ENCODE measurements around the gene C8G. TPM values are rescaled to one million over a fixed set of nuclear protein-coding genes. Genes with fewer than 3 reads are reported as not detected.

The C8G gene
- total and polyA plus RNA-seq, 8 donors: 2.3 to 5.5 TPM; not detected in 6

DNA sequence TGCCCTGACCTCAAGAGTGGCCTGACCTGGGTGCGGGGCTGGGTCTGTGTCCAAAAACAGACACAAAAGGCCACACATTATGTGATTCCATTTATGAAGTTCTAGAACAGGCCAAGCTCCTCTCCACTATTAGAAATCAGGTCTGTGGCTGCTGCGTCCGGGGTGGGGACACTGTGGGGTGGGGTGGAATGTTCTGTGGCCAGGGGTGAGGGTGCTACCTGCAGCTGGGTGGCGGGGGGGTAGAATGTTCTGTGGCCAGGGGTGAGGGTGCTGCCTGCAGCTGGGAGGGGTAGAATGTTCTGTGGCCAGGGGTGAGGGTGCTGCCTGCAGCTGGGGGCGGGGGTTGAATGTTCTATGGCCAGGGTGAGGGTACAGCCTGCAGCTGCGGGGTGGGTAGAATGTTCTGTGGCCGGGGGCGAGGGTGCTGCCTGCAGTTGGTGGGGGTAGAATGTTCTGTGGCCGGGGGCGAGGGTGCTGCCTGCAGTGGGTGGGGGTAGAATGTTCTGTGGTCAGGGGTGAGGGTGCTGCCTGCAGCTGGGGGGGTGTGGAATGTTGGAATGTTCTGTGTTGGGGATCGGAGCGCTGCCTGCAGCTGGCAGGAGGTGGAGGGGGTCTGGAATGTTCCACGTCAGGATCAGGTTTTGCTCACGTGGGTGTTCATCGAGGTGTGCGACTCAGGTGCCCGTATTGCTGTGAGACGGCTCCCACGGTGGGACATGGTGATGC lies 15.3 kb downstream of the C8G start:
- DNase-seq: no peak
- Histone ChIP-seq H3K4me3 (no peak overlapping the region), H3K36me3 (no peaks in the 10 kb centered on the region), H3K9me3 (no peaks in the 10 kb centered on the region), H3K4me1 (peaks cover 18 to 25% (median 23%) of the 10 kb centered on the region in 4 donors), H3K27me3 (no peaks in the 10 kb centered on the region), H3K27ac (peak overlapping the region in 2 of 5 donors; percentile 9 to 38)
- WGBS, 5 donors: 71 to 83% (median 81%) methylated on average over 16 to 19 of the region's 19 CpGs
- intact Hi-C loops (cut with DNase I; ENCODE audit: low total_unique reads): no loop called here
- TF ChIP-seq POLR2A (IDR thresholded peaks at IDR 0.05) (no peak), EP300 (IDR thresholded peaks at IDR 0.05) (no peak), POLR2AphosphoS5 (IDR thresholded peaks at IDR 0.05) (no peak)
- TF ChIP-seq, protein P1, sequence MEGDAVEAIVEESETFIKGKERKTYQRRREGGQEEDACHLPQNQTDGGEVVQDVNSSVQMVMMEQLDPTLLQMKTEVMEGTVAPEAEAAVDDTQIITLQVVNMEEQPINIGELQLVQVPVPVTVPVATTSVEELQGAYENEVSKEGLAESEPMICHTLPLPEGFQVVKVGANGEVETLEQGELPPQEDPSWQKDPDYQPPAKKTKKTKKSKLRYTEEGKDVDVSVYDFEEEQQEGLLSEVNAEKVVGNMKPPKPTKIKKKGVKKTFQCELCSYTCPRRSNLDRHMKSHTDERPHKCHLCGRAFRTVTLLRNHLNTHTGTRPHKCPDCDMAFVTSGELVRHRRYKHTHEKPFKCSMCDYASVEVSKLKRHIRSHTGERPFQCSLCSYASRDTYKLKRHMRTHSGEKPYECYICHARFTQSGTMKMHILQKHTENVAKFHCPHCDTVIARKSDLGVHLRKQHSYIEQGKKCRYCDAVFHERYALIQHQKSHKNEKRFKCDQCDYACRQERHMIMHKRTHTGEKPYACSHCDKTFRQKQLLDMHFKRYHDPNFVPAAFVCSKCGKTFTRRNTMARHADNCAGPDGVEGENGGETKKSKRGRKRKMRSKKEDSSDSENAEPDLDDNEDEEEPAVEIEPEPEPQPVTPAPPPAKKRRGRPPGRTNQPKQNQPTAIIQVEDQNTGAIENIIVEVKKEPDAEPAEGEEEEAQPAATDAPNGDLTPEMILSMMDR (IDR thresholded peaks at IDR 0.05): no peak

DNA sequence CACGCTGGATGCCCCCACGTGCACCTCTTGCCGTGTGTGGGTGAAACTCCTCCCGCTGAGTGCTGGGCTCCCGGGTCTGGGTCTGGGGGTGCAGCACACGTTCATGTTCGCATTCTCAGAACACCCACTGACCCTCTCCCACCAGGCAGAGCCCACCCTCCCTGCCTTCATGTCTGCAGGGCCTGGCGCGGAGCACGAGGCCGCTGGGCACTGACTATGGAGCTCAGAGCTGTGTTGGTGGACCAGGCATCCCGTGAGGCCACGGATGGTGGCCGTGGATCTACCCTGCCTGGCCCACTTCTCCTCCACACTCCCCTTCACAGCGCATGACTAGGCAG lies 15.9 kb downstream of the C8G start:
- Histone ChIP-seq H3K27ac (peak overlapping the region in 3 of 5 donors; percentile 38 to 47 (median 42)), H3K4me1 (peaks cover 18 to 28% (median 26%) of the 10 kb centered on the region in 4 donors), H3K36me3 (no peaks in the 10 kb centered on the region), H3K4me3 (no peak overlapping the region), H3K27me3 (peaks cover 0 to 3% (median 0%) of the 10 kb centered on the region in 3 donors), H3K9me3 (no peaks in the 10 kb centered on the region)
- TF ChIP-seq POLR2AphosphoS5 (IDR thresholded peaks at IDR 0.05) (no peak), EP300 (IDR thresholded peaks at IDR 0.05) (no peak), POLR2A (IDR thresholded peaks at IDR 0.05) (no peak)
- TF ChIP-seq, protein P1 (IDR thresholded peaks at IDR 0.05): no peak
- no peak for DNase-seq
- intact Hi-C loops (cut with DNase I; ENCODE audit: low total_unique reads): no loop called here
- 84 to 93% (median 89%) methylated on average over 12 to 15 of the region's 15 CpGs for WGBS, 5 donors

DNA sequence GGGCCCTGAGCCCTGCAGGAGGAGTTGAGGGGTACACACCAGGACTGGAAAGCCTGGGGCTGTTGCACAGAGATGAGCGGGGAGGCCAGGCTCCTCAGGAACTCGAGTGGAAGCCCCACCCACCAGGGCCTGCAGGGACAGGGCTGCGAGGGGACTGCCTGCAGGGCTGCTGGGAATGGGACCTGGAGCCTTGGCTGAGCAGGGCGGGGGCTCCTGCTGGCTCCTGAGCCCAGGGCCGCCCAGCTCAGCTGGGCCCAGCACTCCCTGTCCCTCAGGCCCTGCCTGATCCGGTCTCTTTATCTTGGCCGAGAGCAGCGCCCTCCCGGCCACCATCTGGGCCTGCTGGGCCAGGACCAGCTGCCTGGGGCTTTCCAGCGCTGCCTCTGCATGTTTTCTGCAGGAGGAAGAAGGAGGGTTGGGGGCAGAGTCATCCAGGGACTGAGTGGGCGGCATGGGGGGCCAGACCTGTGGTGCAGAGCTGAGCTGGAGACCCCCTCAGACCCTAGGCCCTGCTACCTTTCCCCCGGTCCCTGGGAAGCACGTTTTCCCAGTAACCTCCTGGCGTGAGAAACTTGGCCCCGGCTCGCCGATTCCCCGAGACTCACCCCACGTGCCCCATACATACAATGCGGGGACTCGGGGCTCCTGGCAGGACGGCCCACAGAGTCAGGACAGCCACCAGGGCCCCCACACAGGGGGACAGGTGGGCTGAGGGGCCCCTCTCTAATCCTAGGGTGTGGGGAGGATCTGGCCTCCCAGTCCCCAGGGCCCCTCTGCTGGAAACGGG lies 16.4 kb downstream of the C8G start:
- no peak overlapping the region for H3K4me3 ChIP-seq
- DNase-seq: peak; percentile 59 to 74
- H3K27ac ChIP-seq: peak overlapping the region in 3 of 5 donors; percentile 38 to 47 (median 42)
- 47 to 76% (median 56%) methylated on average over 20 to 23 of the region's 23 CpGs for WGBS, 5 donors
- no peak for TF ChIP-seq POLR2AphosphoS5 (IDR thresholded peaks at IDR 0.05)
- TF ChIP-seq, protein P1 (IDR thresholded peaks at IDR 0.05): no peak
- TF ChIP-seq EP300 (IDR thresholded peaks at IDR 0.05): no peak
- no peak for TF ChIP-seq POLR2A (IDR thresholded peaks at IDR 0.05)
- peaks cover 0 to 9% (median 0%) of the 10 kb centered on the region in 3 donors for H3K27me3 ChIP-seq
- intact Hi-C loops (cut with DNase I; ENCODE audit: low total_unique reads): no loop called here
- no peaks in the 10 kb centered on the region for H3K36me3 ChIP-seq
- no peaks in the 10 kb centered on the region for H3K9me3 ChIP-seq
- peaks cover 18 to 34% (median 29%) of the 10 kb centered on the region in 4 donors for H3K4me1 ChIP-seq

DNA sequence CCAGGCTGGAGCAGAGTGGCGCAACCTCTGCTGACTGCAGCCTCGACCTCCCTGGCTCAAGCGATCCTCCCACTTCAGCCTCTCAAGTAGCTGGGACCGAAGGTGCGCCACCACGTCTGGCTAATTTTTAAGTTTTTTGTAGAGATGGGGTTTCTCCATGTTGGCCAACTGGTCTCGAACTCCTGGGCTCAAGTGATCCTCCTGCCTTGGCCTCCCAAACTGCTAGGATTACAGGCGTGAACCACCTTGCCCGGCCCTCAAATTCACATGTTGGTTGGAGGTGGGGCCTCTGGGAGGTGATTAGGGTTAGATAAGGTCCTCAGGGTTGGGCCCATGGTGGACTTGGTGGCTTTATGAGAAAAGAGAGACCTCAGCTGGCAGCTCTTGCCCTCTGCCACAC lies 17.1 kb downstream of the C8G start:
- intact Hi-C loops (cut with DNase I; ENCODE audit: low total_unique reads): no loop called here

More for the DNA sequence above, 17.1 kb downstream of the C8G start:
- no peak for DNase-seq
- peaks cover 0 to 9% (median 0%) of the 10 kb centered on the region in 3 donors for H3K27me3 ChIP-seq
- H3K4me3 ChIP-seq: no peak overlapping the region
- 92 to 97% (median 94%) methylated on average over 7 to 9 of the region's 9 CpGs for whole genome bisulfite sequencing, 5 donors
- H3K36me3 ChIP-seq: no peaks in the 10 kb centered on the region
- TF ChIP-seq, protein P1 (IDR thresholded peaks at IDR 0.05): no peak
- TF ChIP-seq POLR2AphosphoS5 (IDR thresholded peaks at IDR 0.05) (no peak), EP300 (IDR thresholded peaks at IDR 0.05) (no peak), POLR2A (IDR thresholded peaks at IDR 0.05) (no peak)
- H3K9me3 ChIP-seq: no peaks in the 10 kb centered on the region
- H3K4me1 ChIP-seq: peaks cover 18 to 35% (median 29%) of the 10 kb centered on the region in 4 donors
- no peak overlapping the region for H3K27ac ChIP-seq
